ENCODE results near the gene ZNF189.

DNA sequence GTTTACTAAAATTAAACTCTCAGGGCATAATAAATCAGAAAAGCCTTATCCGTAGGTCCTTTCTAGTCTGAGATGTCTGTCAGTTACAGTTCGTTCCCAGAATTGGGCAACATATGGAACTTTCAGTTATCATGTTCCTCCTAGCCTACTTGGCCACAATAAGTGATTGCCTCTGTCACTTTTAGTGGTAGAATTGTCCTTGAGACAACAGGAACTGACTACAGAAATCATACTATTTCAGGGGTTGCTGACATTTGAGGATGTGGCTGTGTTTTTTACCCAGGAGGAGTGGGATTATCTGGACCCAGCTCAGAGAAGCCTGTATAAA lies 956 bp downstream of the ZNF189 start:
- TF ChIP-seq, protein P1, sequence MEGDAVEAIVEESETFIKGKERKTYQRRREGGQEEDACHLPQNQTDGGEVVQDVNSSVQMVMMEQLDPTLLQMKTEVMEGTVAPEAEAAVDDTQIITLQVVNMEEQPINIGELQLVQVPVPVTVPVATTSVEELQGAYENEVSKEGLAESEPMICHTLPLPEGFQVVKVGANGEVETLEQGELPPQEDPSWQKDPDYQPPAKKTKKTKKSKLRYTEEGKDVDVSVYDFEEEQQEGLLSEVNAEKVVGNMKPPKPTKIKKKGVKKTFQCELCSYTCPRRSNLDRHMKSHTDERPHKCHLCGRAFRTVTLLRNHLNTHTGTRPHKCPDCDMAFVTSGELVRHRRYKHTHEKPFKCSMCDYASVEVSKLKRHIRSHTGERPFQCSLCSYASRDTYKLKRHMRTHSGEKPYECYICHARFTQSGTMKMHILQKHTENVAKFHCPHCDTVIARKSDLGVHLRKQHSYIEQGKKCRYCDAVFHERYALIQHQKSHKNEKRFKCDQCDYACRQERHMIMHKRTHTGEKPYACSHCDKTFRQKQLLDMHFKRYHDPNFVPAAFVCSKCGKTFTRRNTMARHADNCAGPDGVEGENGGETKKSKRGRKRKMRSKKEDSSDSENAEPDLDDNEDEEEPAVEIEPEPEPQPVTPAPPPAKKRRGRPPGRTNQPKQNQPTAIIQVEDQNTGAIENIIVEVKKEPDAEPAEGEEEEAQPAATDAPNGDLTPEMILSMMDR (conservative IDR thresholded peaks at IDR 0.05) = no peak
- TF ChIP-seq EZH2 (IDR thresholded peaks at IDR 0.05; ENCODE audit: low read depth) = no peak

Measured in PC-9 (cell line).